ENCODE measurements around the gene DENND1A.
A peak's percentile ranks its signal among the peaks of the same experiment; 100 is the strongest.
"Not testable (repeated sequence)": the region's sequence is repeated elsewhere in the genome, so short reads cannot be mapped to it uniquely, and the experiment has no call there.

The DENND1A gene

DNA sequence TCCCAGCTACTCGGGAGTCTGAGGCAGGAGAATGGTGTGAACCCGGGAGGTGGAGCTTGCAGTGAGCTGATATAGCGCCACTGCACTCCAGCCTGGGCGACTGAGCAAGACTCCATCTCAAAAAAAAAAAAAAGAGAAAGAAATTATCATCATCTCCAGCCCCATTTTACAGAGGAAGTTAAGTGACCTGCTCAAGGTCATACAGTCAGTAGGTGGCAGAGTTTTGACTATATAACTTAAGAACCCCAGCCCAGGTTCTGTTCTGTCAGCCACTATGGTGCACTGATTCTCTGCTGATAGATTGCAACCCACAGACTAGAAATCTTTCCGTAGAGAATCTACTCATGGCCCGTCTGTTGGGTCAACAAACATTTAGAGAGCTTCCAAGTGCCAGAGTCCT, 25.7 kb upstream of the DENND1A start:
- no peaks in the 10 kb centered on the region for H3K9me3 ChIP-seq (ENCODE audit: low read depth, low read length)
- no peak overlapping the region for H3K9ac ChIP-seq (ENCODE audit: insufficient read length)
- H3K27ac ChIP-seq: no peak overlapping the region
- H3K4me3 ChIP-seq: no peak overlapping the region
- H3K36me3 ChIP-seq (ENCODE audit: insufficient read depth, low read length): no peaks in the 10 kb centered on the region
- no peak for TF ChIP-seq FOXP2 (optimal IDR thresholded peaks at IDR 0.05; ENCODE audit: control extremely low read depth, extremely low read length, insufficient read depth)
- TF ChIP-seq POLR2AphosphoS5 (IDR thresholded peaks at IDR 0.05; ENCODE audit: borderline replicate concordance, low read depth, low read length): no peak
- no peak for TF ChIP-seq EZH2 (IDR thresholded peaks at IDR 0.05)
- no peak for DNase-seq (ENCODE audit: low read depth, low spot score)

DNA sequence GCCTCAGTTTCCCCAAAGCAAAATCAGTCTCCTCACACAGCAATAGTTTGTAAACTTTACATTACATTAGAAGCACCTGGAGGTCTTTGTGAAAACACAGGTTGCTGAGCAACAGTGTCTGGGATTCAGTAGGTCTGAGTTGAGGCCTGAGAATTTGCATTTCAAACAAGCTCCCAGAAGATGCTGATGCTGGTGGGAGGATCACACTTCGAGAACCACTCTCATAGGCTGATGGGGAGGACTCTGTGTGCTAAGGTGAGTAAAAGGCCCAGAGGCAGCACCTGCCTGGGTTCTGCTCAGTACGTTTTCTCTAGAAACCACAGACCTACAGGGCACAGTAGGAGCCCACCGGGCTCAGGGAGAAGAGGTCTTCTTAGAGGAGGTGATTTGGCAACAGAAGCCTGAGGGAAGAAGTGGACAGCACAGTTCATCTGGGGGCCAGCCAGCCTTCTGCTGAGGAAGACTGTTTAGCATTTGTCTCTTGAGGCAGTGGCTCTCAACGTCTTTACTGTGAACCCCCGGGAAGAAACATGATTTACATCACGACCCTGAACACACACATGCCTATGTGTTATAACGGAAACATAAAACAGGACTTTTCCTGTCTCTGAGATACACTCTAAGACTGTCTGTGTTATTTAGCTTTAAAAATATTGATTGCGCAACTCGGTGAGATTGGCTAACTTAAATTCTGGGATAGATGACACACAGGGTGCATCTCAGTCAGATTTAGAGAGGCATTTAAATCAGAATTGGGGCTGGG, 24.8 kb upstream of the DENND1A start:
- peak; percentile 26 for DNase-seq (ENCODE audit: low read depth, low spot score)
- H3K36me3 ChIP-seq (ENCODE audit: insufficient read depth, low read length): no peaks in the 10 kb centered on the region
- no peak overlapping the region for H3K4me3 ChIP-seq
- H3K27ac ChIP-seq: no peak overlapping the region
- H3K9me3 ChIP-seq (ENCODE audit: low read depth, low read length): no peaks in the 10 kb centered on the region
- no peak for TF ChIP-seq FOXP2 (optimal IDR thresholded peaks at IDR 0.05; ENCODE audit: control extremely low read depth, extremely low read length, insufficient read depth)
- H3K9ac ChIP-seq (ENCODE audit: insufficient read length): no peak overlapping the region

DNA sequence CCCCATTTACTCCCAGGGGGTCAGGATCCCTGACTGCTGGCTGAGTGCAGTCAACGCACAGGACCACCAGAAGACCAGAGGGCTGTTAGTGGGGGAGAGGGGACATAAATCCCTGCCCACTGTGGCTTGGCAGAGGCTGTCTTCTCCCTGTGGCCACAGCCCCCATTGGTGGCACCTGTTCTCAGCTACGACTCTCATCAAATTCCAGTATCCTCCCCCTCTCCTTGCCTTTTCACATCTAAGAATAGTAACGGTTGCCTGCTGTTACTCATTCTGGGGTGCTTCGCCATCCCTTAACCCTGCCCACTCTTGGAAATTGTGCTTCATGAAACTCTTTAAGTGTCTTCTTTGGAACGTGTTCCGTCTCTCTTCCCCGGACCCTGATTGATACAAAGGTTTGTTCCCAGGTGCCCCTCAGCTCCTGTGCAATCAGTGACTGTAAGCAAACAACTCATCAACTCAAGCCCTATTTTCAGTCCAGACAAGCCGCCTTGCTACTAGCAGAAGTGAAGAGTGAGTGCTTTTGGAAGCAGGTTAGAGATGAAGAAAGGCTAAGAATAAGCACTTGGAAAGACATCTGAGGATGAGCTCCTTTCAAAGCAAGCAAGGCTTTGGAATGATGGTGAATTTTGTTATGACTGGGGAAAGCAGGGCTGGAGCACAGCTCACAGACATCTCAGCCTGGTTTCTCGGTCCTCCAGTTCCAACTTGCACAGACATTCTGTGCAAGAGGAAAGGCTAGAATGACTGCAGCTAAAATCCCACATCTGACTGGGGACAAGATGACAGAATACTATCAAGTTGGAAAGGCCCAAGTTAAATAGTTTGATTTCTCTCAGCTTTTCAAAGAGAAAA, 22.9 kb upstream of the DENND1A start:
- TF ChIP-seq POLR2AphosphoS5 (IDR thresholded peaks at IDR 0.05; ENCODE audit: borderline replicate concordance, low read depth, low read length) (no peak), FOXP2 (optimal IDR thresholded peaks at IDR 0.05; ENCODE audit: control extremely low read depth, extremely low read length, insufficient read depth) (no peak), EZH2 (IDR thresholded peaks at IDR 0.05) (no peak)
- Histone ChIP-seq H3K9ac (ENCODE audit: insufficient read length) (no peak overlapping the region), H3K4me3 (no peak overlapping the region), H3K36me3 (ENCODE audit: insufficient read depth, low read length) (no peaks in the 10 kb centered on the region), H3K27ac (no peak overlapping the region), H3K9me3 (ENCODE audit: low read depth, low read length) (no peaks in the 10 kb centered on the region)
- DNase-seq (ENCODE audit: low read depth, low spot score): no peak

DNA sequence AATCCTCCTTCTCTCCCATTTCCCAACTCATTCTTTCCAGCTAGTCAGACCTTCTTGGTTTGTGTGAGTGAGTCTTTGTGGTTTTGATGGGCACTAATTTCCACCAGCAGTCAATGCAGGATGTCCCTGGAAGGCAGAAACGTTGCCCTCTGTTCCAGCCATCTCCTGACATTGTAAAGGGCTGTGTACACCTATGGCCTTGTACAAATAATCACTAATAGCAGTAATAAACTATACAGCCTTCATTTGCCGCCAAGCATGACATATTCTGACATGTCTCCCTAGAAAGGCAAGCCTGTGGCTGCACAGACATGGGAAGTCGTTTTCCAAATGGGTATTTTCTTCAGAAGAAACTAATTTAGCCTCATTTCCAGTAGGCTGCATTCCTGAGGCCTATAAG, 18.4 kb upstream of the DENND1A start:
- H3K27ac ChIP-seq: no peak overlapping the region
- TF ChIP-seq EZH2 (IDR thresholded peaks at IDR 0.05) (no peak), FOXP2 (optimal IDR thresholded peaks at IDR 0.05; ENCODE audit: control extremely low read depth, extremely low read length, insufficient read depth) (no peak), POLR2AphosphoS5 (IDR thresholded peaks at IDR 0.05; ENCODE audit: borderline replicate concordance, low read depth, low read length) (no peak)
- no peak for DNase-seq (ENCODE audit: low read depth, low spot score)

DNA sequence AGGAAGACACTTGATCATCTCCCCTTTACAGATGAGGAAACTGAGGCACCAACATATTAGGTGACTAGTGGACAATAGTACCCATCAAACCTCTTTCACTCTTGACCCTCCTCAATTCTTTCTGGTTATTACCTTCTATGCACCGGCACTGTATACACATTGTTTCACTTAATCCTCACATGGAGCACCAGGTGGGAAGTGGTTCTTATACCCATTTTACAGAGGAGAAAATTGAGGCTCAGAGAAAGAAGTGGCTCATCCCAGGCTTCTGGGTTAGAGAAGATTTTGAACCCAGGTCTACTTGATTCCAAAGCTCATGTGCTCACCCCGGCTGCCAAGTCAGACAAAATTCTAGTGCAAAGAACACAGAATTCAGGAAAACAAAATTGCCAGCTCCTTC, 17.4 kb upstream of the DENND1A start:
- Histone ChIP-seq H3K27ac (no peak overlapping the region), H3K36me3 (ENCODE audit: insufficient read depth, low read length) (no peaks in the 10 kb centered on the region), H3K4me3 (no peak overlapping the region), H3K9me3 (ENCODE audit: low read depth, low read length) (no peaks in the 10 kb centered on the region), H3K9ac (ENCODE audit: insufficient read length) (no peak overlapping the region)
- no peak for DNase-seq (ENCODE audit: low read depth, low spot score)
- TF ChIP-seq FOXP2 (optimal IDR thresholded peaks at IDR 0.05; ENCODE audit: control extremely low read depth, extremely low read length, insufficient read depth): no peak
- no peak for TF ChIP-seq EZH2 (IDR thresholded peaks at IDR 0.05)
- TF ChIP-seq POLR2AphosphoS5 (IDR thresholded peaks at IDR 0.05; ENCODE audit: borderline replicate concordance, low read depth, low read length): no peak

More for the DNA sequence above, 18.4 kb upstream of the DENND1A start:
- Histone ChIP-seq H3K9me3 (ENCODE audit: low read depth, low read length) (no peaks in the 10 kb centered on the region), H3K4me3 (no peak overlapping the region), H3K9ac (ENCODE audit: insufficient read length) (no peak overlapping the region), H3K36me3 (ENCODE audit: insufficient read depth, low read length) (no peaks in the 10 kb centered on the region)

DNA sequence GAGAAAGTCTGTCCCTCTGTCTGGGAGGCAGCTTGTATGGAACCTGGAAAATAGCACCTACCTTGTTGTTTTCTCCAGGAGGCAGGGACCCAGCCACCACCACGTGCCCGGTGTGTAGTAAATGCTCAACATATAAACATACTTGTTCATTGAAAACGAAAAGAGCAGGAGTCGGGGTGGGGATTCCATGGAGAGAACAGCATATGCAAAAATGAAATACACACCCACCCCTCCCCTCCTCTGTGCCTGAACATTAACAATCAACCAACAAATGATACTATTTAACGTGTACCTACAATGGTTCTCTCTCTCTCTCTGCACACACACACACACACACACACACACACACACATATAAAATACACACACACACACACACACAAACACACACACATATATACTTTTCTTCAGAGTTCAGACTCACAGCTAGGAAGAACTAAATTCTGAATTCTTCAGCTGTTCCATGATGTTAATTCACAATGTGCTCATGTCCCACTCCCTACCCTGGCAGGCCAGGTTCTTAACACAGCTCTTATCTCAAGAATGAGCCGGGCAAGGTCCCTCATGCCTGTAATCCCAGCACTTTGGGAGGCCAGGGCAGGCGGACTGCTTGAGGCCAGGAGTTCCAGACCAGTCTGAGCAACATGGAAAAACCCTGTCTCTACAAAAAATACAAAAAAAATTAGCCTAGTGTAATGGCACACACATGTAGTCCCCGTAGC, 16.3 kb upstream of the DENND1A start:
- no peak overlapping the region for H3K4me3 ChIP-seq
- no peaks in the 10 kb centered on the region for H3K36me3 ChIP-seq (ENCODE audit: insufficient read depth, low read length)
- H3K9ac ChIP-seq (ENCODE audit: insufficient read length): no peak overlapping the region
- H3K9me3 ChIP-seq (ENCODE audit: low read depth, low read length): no peaks in the 10 kb centered on the region
- DNase-seq (ENCODE audit: low read depth, low spot score): no peak
- TF ChIP-seq POLR2AphosphoS5 (IDR thresholded peaks at IDR 0.05; ENCODE audit: borderline replicate concordance, low read depth, low read length) (no peak), EZH2 (IDR thresholded peaks at IDR 0.05) (no peak), FOXP2 (optimal IDR thresholded peaks at IDR 0.05; ENCODE audit: control extremely low read depth, extremely low read length, insufficient read depth) (no peak)
- H3K27ac ChIP-seq: no peak overlapping the region

DNA sequence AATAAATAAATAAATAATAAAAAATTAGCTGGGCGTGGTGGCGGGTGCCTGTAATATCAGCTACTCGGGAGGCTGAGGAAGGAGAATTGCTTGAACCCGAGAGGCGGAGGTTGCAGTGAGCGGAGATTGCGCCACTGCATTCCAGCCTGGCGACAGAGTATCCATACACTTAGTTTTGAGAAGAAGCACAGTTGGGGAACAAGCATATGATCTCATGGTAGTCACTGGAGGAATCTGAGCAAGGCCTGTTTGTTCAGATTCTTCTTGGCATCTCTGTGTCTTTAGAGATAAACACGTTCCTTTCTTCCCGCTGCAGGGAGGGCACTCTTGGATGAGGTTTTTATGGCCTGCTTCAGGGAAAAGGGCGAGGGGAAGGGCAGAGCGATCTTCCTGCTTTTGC, 15.6 kb upstream of the DENND1A start:
- no peak overlapping the region for H3K9ac ChIP-seq (ENCODE audit: insufficient read length)
- H3K27ac ChIP-seq: no peak overlapping the region
- H3K9me3 ChIP-seq (ENCODE audit: low read depth, low read length): no peaks in the 10 kb centered on the region
- no peak for TF ChIP-seq EZH2 (IDR thresholded peaks at IDR 0.05)
- no peak for TF ChIP-seq FOXP2 (optimal IDR thresholded peaks at IDR 0.05; ENCODE audit: control extremely low read depth, extremely low read length, insufficient read depth)
- TF ChIP-seq POLR2AphosphoS5 (IDR thresholded peaks at IDR 0.05; ENCODE audit: borderline replicate concordance, low read depth, low read length): no peak
- H3K36me3 ChIP-seq (ENCODE audit: insufficient read depth, low read length): no peaks in the 10 kb centered on the region
- DNase-seq (ENCODE audit: low read depth, low spot score): no peak
- H3K4me3 ChIP-seq: no peak overlapping the region

DNA sequence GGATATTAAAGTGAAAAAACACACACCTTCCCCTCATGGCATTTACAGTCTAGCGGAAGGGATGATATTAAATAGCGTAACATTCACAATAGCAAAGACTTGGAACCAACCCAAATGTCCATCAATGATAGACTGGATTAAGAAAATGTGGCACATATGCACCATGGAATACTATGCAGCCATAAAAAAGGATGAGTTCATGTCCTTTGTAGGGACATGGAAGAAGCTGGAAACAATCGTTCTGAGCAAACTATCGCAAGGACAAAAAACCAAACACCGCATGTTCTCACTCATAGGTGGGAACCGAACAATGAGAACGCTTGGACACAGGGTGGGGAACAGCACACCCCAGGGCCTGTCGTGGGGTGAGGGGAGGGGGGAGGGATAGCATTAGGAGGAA, 14.5 kb upstream of the DENND1A start:
- not testable (repeated sequence) for H3K36me3 ChIP-seq (ENCODE audit: insufficient read depth, low read length); H3K4me3 ChIP-seq; DNase-seq (ENCODE audit: low read depth, low spot score); H3K9me3 ChIP-seq (ENCODE audit: low read depth, low read length); H3K27ac ChIP-seq; H3K9ac ChIP-seq (ENCODE audit: insufficient read length)
